ENCODE data around the gene CEP120. TPM values are rescaled to one million over a fixed set of nuclear protein-coding genes. Genes with fewer than 3 reads are reported as not detected.
A peak's percentile ranks its signal among the peaks of the same experiment; 100 is the strongest.

Gene CEP120
- total RNA-seq, 4 donors from 2014 or later, result 11.3 to 35.0 (median 15.7) TPM

- ATAC-seq (ENCODE audit: low FRiP score) (no peak), DNase-seq (ENCODE audit: low spot score) (no peak)
- no peak for TF ChIP-seq CTCF (IDR thresholded peaks at IDR 0.05)
Observed at GRCh38 chr5:123389794-123390193, 33.4 kb downstream of the CEP120 start.

- ATAC-seq (ENCODE audit: low FRiP score), result no peak
Observed at GRCh38 chr5:123387313-123387712, 35.9 kb downstream of the CEP120 start.

GRCh38 chr5:123382252-123382651, 41.0 kb downstream of the CEP120 start:
- ATAC-seq (ENCODE audit: low FRiP score) (no peak), DNase-seq (ENCODE audit: low spot score) (no peak)
- TF ChIP-seq CTCF (IDR thresholded peaks at IDR 0.05), result no peak

More at GRCh38 chr5:123387313-123387712, 35.9 kb downstream of the CEP120 start:
- no peak for DNase-seq (ENCODE audit: low spot score)
- TF ChIP-seq CTCF (IDR thresholded peaks at IDR 0.05), result no peak

GRCh38 chr5:123371575-123372179, 51.5 kb downstream of the CEP120 start:
- ATAC-seq (ENCODE audit: low FRiP score), result no peak

DNA sequence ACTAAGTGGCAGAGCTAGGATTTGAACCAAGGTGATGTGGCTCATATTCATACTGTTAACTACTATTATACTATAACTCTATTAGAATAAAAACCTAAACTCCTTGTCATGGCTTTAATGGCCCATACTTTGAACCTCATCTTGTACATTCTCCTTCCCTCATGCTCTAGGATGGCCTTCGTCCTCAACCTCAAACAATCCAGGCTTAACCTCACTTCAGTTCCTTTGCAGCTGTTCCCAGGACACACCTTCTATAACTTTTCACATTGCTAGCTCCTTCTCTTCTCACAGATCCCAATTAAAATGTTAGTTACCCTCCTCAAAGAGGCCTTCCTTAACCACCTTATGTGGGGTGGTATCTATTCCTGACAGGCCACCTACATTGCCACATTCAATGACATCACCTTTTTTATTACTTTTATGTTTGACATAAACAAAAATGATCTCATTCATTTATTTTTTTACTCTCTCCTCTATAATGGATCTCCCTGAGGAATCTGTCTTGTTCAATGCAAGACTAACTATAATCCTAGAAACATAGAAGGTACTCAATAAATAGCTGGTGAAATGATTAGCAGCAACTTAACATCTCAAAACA, 53.7 kb downstream of the CEP120 start:
- no peak for TF ChIP-seq CTCF (IDR thresholded peaks at IDR 0.05)
- ATAC-seq (ENCODE audit: low FRiP score), result no peak

More at GRCh38 chr5:123371575-123372179, 51.5 kb downstream of the CEP120 start:
- DNase-seq (ENCODE audit: low spot score), result peak; percentile 30
- no peak for TF ChIP-seq CTCF (IDR thresholded peaks at IDR 0.05)

GRCh38 chr5:123367739-123368138, 55.5 kb downstream of the CEP120 start:
- ATAC-seq (ENCODE audit: low FRiP score) (no peak), DNase-seq (ENCODE audit: low spot score) (no peak)
- no peak for TF ChIP-seq CTCF (IDR thresholded peaks at IDR 0.05)

More for the DNA sequence above, 53.7 kb downstream of the CEP120 start:
- DNase-seq (ENCODE audit: low spot score), result no peak

DNA sequence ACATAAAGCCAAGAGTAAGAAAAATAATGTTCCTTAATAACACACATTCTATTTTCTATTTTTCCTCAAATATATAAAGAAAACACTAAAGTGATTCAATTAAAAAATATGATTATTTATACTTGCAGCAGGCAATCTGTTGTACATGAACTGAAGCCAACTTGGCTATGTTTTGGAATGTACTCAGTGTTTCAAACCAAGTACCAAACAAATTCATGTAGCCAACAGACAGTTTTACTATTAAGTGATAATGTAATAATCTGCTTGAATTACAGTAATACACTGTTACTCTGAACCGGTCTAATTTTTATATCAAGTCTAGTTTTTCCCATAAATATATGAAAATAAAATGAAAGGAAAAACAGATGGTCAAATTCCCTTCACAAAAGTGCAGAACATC, 58.0 kb downstream of the CEP120 start:
- no peak for TF ChIP-seq CTCF (IDR thresholded peaks at IDR 0.05)
- DNase-seq (ENCODE audit: low spot score), result no peak
- no peak for ATAC-seq (ENCODE audit: low FRiP score)
